K562 (cell line): ENCODE results near the gene LY6G6F. TPM values are rescaled to one million over a fixed set of nuclear protein-coding genes. Genes with fewer than 3 reads are reported as not detected.

ENCODE experiments used
- DACH1 ChIP-seq: fragments of 450-650 bp; IDR thresholded peaks from 2 replicates; pipeline ENCODE4 v1.6.1; 2018; ENCODE audit not compliant: partially characterized antibody
- EHMT2 ChIP-seq: fragments of 450-650 bp; IDR thresholded peaks from 2 replicates; pipeline ENCODE4 v1.6.1; 2018; ENCODE audit warnings: antibody characterized with exemption
- ELF4 ChIP-seq: fragments of 450-650 bp; formaldehyde crosslinking; IDR thresholded peaks from 2 replicates; pipeline ENCODE4 v1.4.0; 2022; ENCODE audit warnings: missing genetic modification characterization
- FOS ChIP-seq: IDR thresholded peaks from 3 replicates; pipeline ENCODE4 v1.6.1; 2011; ENCODE audit not compliant: insufficient read length; ENCODE audit errors: extremely low read depth
- FOXO4 ChIP-seq: fragments of 450-650 bp; formaldehyde crosslinking; IDR thresholded peaks from 2 replicates; pipeline ENCODE4 v1.4.0; 2020; ENCODE audit warnings: mild to moderate bottlenecking, moderate library complexity
- HIVEP1 ChIP-seq: fragments of 250-450 bp; sonication (Bioruptor Pico); IDR thresholded peaks from 2 replicates; pipeline ENCODE4 v1.4.0; 2020; ENCODE audit warnings: mild to moderate bottlenecking
- IRF9 ChIP-seq: fragments of 450-650 bp; IDR thresholded peaks from 2 replicates; pipeline ENCODE4 v1.6.1; 2016; ENCODE audit warnings: missing biosample characterization, missing genetic modification characterization
- LEF1 ChIP-seq: fragments of 450-650 bp; IDR thresholded peaks from 2 replicates; pipeline ENCODE4 v1.6.1; 2016; ENCODE audit warnings: mild to moderate bottlenecking
- MAFF ChIP-seq: IDR thresholded peaks from 2 replicates; pipeline ENCODE4 v1.6.1; 2012; ENCODE audit warnings: low read length, improper control_type of control experiment
- NCOA2 ChIP-seq, 2 experiments: fragments of 450-650 bp; IDR thresholded peaks; 2 replicates each; pipeline ENCODE4 v1.6.1; 2018; ENCODE audit warnings: mild to moderate bottlenecking in 2 of 2, moderate library complexity in 1 of 2; ENCODE audit not compliant: partially characterized antibody in 2 of 2
- NELFE ChIP-seq: IDR thresholded peaks from 2 replicates; pipeline ENCODE4 v1.6.1; 2011; ENCODE audit warnings: mild to moderate bottlenecking; ENCODE audit not compliant: insufficient read depth, insufficient read length
- NFIC ChIP-seq: fragments of 450-650 bp; IDR thresholded peaks from 2 replicates; pipeline ENCODE4 v1.6.1; 2017; ENCODE audit warnings: mild to moderate bottlenecking, inconsistent platforms
- NR2C2 ChIP-seq, 2 experiments: fragments of 200-800 bp in 1 of 2; sonication (Bioruptor generic) in 1 of 2; sonication (generic) in 1 of 2; formaldehyde crosslinking in 1 of 2; IDR thresholded peaks; 2 replicates each; pipeline versions ENCODE4 v1.6.1 to v1.8.0; 2016 to 2022; ENCODE audit warnings: mild to moderate bottlenecking in 1 of 2, missing compliant biosample characterization in 1 of 2, missing genetic modification characterization in 1 of 2, missing genetic modification reagents in 1 of 2
- PHTF2 ChIP-seq: fragments of 250-450 bp; sonication (Bioruptor Pico); IDR thresholded peaks from 2 replicates; pipeline ENCODE4 v1.5.0; 2021; ENCODE audit warnings: mild to moderate bottlenecking
- RBM22 ChIP-seq: fragments of 200-400 bp; formaldehyde crosslinking; IDR thresholded peaks from 2 replicates; pipeline ENCODE4 v1.6.1; 2018; ENCODE audit warnings: low read length, low read depth; ENCODE audit not compliant: poor library complexity, severe bottlenecking
- RBM25 ChIP-seq: fragments of 200-400 bp; formaldehyde crosslinking; IDR thresholded peaks from 2 replicates; pipeline ENCODE4 v1.6.1; 2018; ENCODE audit warnings: low read length, low read depth, moderate library complexity; ENCODE audit not compliant: severe bottlenecking
- RNF2 ChIP-seq: sonication (generic); IDR thresholded peaks from 2 replicates; pipeline ENCODE4 v1.6.1; 2016
- SMAD1 ChIP-seq: fragments of 150-350 bp; IDR thresholded peaks from 2 replicates; pipeline ENCODE4 v1.6.1; 2014; ENCODE audit warnings: low read length, low read depth; ENCODE audit not compliant: partially characterized antibody
- SREBF1 ChIP-seq: fragments of 150-350 bp; IDR thresholded peaks from 2 replicates; pipeline ENCODE4 v1.6.1; 2014; ENCODE audit warnings: antibody characterized with exemption, low read depth, low read length, borderline replicate concordance
- STAT6 ChIP-seq: sonication (generic); formaldehyde crosslinking; IDR thresholded peaks from 2 replicates; pipeline ENCODE4 v1.8.1; 2023; ENCODE audit warnings: mild to moderate bottlenecking, missing genetic modification reagents
- TSC22D4 ChIP-seq: fragments of 450-650 bp; IDR thresholded peaks from 2 replicates; pipeline ENCODE4 v1.6.1; 2016; ENCODE audit warnings: missing genetic modification characterization, missing biosample characterization, control low read depth
- ZNF134 ChIP-seq: fragments of 250-450 bp; sonication (Bioruptor Pico); conservative IDR thresholded peaks from 2 replicates; pipeline ENCODE4 v1.4.0; 2020
- ZNF274 ChIP-seq: IDR thresholded peaks from 2 replicates; pipeline ENCODE4 v1.6.1; 2011; ENCODE audit warnings: low read depth, mild to moderate bottlenecking, low read length, moderate library complexity, borderline replicate concordance
- ZNF644 ChIP-seq: fragments of 200-800 bp; sonication (Bioruptor generic); IDR thresholded peaks from 2 replicates; pipeline ENCODE4 v1.6.1; 2016; ENCODE audit warnings: low read depth, missing genetic modification characterization, missing compliant biosample characterization
- ZNF699 ChIP-seq: fragments of 250-450 bp; sonication (Bioruptor Pico); IDR thresholded peaks from 2 replicates; pipeline ENCODE4 v1.8.0; 2021; ENCODE audit warnings: mild to moderate bottlenecking, moderate library complexity; ENCODE audit not compliant: insufficient replicate concordance
- ZNF778 ChIP-seq: fragments of 450-650 bp; formaldehyde crosslinking; IDR thresholded peaks from 2 replicates; pipeline ENCODE4 v1.4.0; 2020; ENCODE audit warnings: mild to moderate bottlenecking, moderate library complexity
- polyA plus RNA-seq, 8 experiments: library from polyadenylated mRNA; depleted of rRNA in 4 of 8; stranded (reverse) in 5 of 8; unstranded in 3 of 8; fragments of >200 nt; fragmentation: Nextera tagmentation in 2 of 8; fragmentation: Illumina TruSeq in 1 of 8; extraction: Ambion mirVana in 2 of 8; extraction: Trizol in 1 of 8; gene quantifications; 2 replicates each; pipeline versions ENCODE4 v1.2.1 to v1.2.3, GENCODE V29; 2011 to 2014; ENCODE audit warnings: inconsistent platforms in 1 of 8, missing spikeins in 1 of 8
- total RNA-seq, 7 experiments: library from RNA; depleted of rRNA in 6 of 7; stranded (reverse); fragments of >200 nt in 6 of 7; fragmentation: Illumina TruSeq in 2 of 7; extraction: Trizol in 2 of 7; gene quantifications; 2 replicates each; pipeline versions ENCODE4 v1.2.1 to v1.2.3, GENCODE V29; 2011 to 2021; ENCODE audit warnings: low replicate concordance in 1 of 7

The LY6G6F gene
- total and polyA plus RNA-seq, 9 of the 15 experiments (the other 6 are each of a cell fraction or from before 2014, with no cell fraction given): 0.14 to 0.50 (median 0.28) TPM; not detected in 2

- TF ChIP-seq ZNF134 (no peak), EHMT2 (0 out of 2 replicates have a peak, but pooled peaks have one; percentile 44), SMAD1 (no peak), FOS (no peak), MAFF (no peak), RBM25 (no peak), NELFE (no peak), FOXO4 (peak; percentile 71; the same call in 1 of the 2 replicates), STAT6 (CRISPR knock-in tag) (no peak), NCOA2 (IDR thresholded peaks at IDR 0.05; ENCODE audit: partially characterized antibody in 2 of 2) (no peak), ZNF778 (CRISPR knock-in tag) (no peak), SREBF1 (no peak), ZNF274 (0 out of 2 replicates have a peak, but pooled peaks have one; percentile 13), LEF1 (no peak), HIVEP1 (no peak), PHTF2 (CRISPR knock-in tag) (no peak), RBM22 (no peak), TSC22D4 (tag) (no peak), NFIC (no peak), NR2C2 (CRISPR knock-in tag; IDR thresholded peaks at IDR 0.05) (no peak), NR2C2 (tag; IDR thresholded peaks at IDR 0.05) (no peak), IRF9 (tag) (no peak), DACH1 (no peak), ELF4 (CRISPR knock-in tag) (no peak), ZNF699 (CRISPR knock-in tag) (no peak), RNF2 (no peak), ZNF644 (tag) (no peak)
Observed at GRCh38 chr6:31730631-31731086, 24.0 kb downstream of the LY6G6F start (continued).
